Right lobe of liver (tissue), 4 donors: Measurements from ENCODE around the gene TSPAN8.

Experiments
- POLR2A ChIP-seq: fragments of 450-650 bp; IDR thresholded peaks from one replicate; pipeline ENCODE4 v1.6.1; 2017; ENCODE audit warnings: antibody characterized with exemption, mild to moderate bottlenecking
- TF ChIP-seq, protein P1 (sequence below), 4 donors: fragments of 200-600 bp in 3 of 4; fragments of 450-650 bp in 1 of 4; IDR thresholded peaks; one replicate each; pipeline versions ENCODE4 v1.5.1 to v1.8.0; 2016 to 2022; ENCODE audit warnings: antibody characterized with exemption in 4 of 4, mild to moderate bottlenecking in 2 of 4
- donor health status: DM: no; HTN: no; CAD: no.
- donor health status: DM: no; HTN: no; CAD: no.
- donor health status: DM: no; HTN: yes; CAD: no.

DNA sequence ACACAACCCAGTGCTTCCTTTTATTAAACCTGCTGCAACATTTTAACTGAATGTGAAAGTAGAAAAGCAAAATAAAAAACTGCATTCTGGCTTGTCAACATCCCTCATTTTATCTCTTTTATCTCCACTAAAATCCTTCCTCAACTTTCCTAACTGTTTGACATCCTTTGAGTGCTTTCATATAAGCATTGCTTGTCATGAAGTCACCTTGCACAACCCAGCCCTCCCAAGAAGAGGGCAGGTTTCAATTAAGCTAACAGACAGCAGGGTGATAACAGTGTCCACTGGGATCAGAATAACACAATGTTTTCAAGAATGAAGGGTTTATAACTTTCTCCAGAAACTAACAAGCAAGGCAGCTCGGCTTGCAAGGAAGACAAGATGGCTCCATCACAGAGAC lies 16.3 kb upstream of the TSPAN8 start:
- TF ChIP-seq, protein P1, sequence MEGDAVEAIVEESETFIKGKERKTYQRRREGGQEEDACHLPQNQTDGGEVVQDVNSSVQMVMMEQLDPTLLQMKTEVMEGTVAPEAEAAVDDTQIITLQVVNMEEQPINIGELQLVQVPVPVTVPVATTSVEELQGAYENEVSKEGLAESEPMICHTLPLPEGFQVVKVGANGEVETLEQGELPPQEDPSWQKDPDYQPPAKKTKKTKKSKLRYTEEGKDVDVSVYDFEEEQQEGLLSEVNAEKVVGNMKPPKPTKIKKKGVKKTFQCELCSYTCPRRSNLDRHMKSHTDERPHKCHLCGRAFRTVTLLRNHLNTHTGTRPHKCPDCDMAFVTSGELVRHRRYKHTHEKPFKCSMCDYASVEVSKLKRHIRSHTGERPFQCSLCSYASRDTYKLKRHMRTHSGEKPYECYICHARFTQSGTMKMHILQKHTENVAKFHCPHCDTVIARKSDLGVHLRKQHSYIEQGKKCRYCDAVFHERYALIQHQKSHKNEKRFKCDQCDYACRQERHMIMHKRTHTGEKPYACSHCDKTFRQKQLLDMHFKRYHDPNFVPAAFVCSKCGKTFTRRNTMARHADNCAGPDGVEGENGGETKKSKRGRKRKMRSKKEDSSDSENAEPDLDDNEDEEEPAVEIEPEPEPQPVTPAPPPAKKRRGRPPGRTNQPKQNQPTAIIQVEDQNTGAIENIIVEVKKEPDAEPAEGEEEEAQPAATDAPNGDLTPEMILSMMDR (IDR thresholded peaks at IDR 0.05): no peak
- no peak for TF ChIP-seq POLR2A
